ENCODE results near the gene ZCCHC3.

Gene ZCCHC3

GRCh38 chr20:309841-310644 is 12.7 kb downstream of the ZCCHC3 start:
- Histone ChIP-seq H3K27ac (peak overlapping the region in 19 of 21 experiments; percentile 14 to 81 (median 71)), H3K4me3 (peak overlapping the region; percentile 2 to 37 (median 28))

- Histone ChIP-seq H3K27ac (peak overlapping the region in 5 of 21 experiments; percentile 17 to 71 (median 37)), H3K4me3 (peak overlapping the region in 2 of 7 experiments; percentile 31 to 37)
Measured at GRCh38 chr20:310645-311044, 13.3 kb downstream of the ZCCHC3 start.

- H3K27ac ChIP-seq, result no peak overlapping the region
- H3K4me3 ChIP-seq, result no peak overlapping the region
Measured at GRCh38 chr20:311609-312008, 14.2 kb downstream of the ZCCHC3 start.

- Histone ChIP-seq H3K27ac (no peak overlapping the region), H3K4me3 (no peak overlapping the region)
Measured at GRCh38 chr20:312067-312466, 14.7 kb downstream of the ZCCHC3 start.

GRCh38 chr20:312866-313265 is 15.5 kb downstream of the ZCCHC3 start:
- Histone ChIP-seq H3K4me3 (no peak overlapping the region), H3K27ac (no peak overlapping the region)

GRCh38 chr20:313402-313801 is 16.0 kb downstream of the ZCCHC3 start:
- Histone ChIP-seq H3K4me3 (no peak overlapping the region), H3K27ac (no peak overlapping the region)

GRCh38 chr20:313948-314347 is 16.6 kb downstream of the ZCCHC3 start:
- Histone ChIP-seq H3K27ac (no peak overlapping the region), H3K4me3 (no peak overlapping the region)

- Histone ChIP-seq H3K4me3 (no peak overlapping the region), H3K27ac (no peak overlapping the region)
Measured at GRCh38 chr20:316316-317068, 19.1 kb downstream of the ZCCHC3 start.

GRCh38 chr20:324177-325044 is 27.0 kb downstream of the ZCCHC3 start:
- H3K27ac ChIP-seq, result peak overlapping the region; percentile 35 to 93 (median 77)
- H3K4me3 ChIP-seq, result peak overlapping the region; percentile 48 to 76 (median 64)

- H3K4me3 ChIP-seq, result peak within 1 kb of the TSS; percentile 48 to 76 (median 64)
- H3K27ac ChIP-seq, result peak within 1 kb of the TSS; percentile 74 to 93 (median 83)
Measured at GRCh38 chr20:325045-325888, 27.9 kb downstream of the ZCCHC3 start, which contains the start of gene SOX12. Gene SOX12 (plus strand): TSS chr20:325552. CDS start chr20:325925, 373 bp downstream.

- peak overlapping the region; percentile 48 to 76 (median 64) for H3K4me3 ChIP-seq
- peak overlapping the region in 19 of 21 experiments; percentile 76 to 93 (median 83) for H3K27ac ChIP-seq
Measured at GRCh38 chr20:325889-326644, 28.7 kb downstream of the ZCCHC3 start.

GRCh38 chr20:326645-327185 is 29.3 kb downstream of the ZCCHC3 start:
- Histone ChIP-seq H3K4me3 (peak overlapping the region; percentile 48 to 76 (median 64)), H3K27ac (peak overlapping the region in 19 of 21 experiments; percentile 56 to 93 (median 83))

GRCh38 chr20:327186-328026 is 30.0 kb downstream of the ZCCHC3 start:
- H3K27ac ChIP-seq, result peak overlapping the region in 18 of 21 experiments; percentile 4 to 93 (median 76)
- peak overlapping the region; percentile 48 to 76 (median 64) for H3K4me3 ChIP-seq

- Histone ChIP-seq H3K4me3 (peak overlapping the region in 5 of 7 experiments; percentile 64 to 76 (median 72)), H3K27ac (peak overlapping the region in 14 of 21 experiments; percentile 4 to 93 (median 83))
Measured at GRCh38 chr20:328027-328974, 30.9 kb downstream of the ZCCHC3 start.

GRCh38 chr20:328975-329695 is 31.8 kb downstream of the ZCCHC3 start:
- H3K4me3 ChIP-seq, result no peak overlapping the region
- peak overlapping the region in 6 of 21 experiments; percentile 25 to 92 (median 67) for H3K27ac ChIP-seq
